HG02938 (cell line): ENCODE data around the gene CAPG.

Experiments
- ATAC-seq: cut with Tn5 transposase; IDR thresholded peaks from one replicate; pipeline ENCODE4 v1.9.1; 2021; ENCODE audit warnings: mild to moderate bottlenecking, moderate library complexity; ENCODE audit not compliant: unreplicated experiment

Gene CAPG

DNA sequence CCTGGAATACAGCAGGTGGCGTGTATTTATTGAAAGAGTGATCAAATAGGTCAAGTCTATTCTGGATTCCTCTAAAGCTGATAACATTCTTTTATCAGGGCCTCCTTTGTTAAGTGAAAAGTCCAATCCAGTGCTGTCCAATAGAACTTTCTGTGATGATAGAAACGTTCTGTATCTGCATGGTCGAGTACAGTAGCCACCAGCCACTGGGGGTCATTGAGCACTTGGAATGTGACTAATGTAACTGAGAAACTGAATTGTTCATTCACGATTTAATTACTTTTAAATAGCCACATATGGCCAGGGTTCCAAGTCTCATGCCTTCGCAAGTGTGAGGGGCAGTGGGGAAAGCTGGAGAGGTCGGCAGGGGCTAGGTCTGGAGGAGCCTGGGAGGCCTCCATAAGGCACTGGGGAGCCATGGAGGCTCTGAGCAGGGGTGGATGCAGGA is 28.9 kb upstream of the CAPG start:
- ATAC-seq = no peak

DNA sequence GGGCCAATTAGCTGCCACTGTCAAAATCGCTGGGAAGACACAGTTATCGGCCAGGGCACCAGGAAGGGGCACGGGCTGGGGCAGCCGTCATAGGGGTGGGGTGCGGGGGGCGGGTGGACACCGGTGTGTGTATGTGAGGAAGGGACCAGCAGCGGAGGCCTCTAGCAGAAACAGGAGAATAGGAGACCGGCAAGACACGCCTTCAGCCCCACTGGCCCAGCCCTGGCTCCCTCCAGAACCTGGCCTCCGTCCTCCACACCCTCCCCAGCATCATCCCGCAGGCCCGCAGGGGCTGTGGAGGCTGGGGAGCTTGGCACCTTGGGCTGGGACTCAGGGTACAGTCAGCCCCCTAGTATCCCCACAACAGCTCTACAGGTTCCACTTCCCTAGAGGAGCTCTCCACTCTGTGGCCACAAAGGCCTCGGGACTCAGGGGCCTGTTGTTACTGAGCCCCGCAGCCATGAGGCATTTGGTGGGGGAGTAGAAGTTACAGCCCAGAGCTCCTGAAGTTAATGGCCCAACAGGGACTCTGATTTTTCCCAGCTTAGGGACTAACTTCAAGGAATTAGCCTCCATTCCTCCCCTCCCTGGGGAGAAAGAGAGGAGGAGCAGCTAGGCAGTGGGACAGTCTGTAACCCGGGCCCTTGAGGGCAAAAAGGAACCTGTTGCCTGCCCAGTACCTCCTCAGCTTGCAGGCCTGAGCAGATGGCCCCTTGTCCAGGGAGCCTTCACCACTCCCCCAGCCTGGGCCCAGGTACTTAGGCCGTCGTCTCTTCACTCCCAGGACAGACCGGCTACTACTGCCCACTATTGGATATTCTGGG is 28.2 kb upstream of the CAPG start:
- peak; percentile 17 for ATAC-seq

DNA sequence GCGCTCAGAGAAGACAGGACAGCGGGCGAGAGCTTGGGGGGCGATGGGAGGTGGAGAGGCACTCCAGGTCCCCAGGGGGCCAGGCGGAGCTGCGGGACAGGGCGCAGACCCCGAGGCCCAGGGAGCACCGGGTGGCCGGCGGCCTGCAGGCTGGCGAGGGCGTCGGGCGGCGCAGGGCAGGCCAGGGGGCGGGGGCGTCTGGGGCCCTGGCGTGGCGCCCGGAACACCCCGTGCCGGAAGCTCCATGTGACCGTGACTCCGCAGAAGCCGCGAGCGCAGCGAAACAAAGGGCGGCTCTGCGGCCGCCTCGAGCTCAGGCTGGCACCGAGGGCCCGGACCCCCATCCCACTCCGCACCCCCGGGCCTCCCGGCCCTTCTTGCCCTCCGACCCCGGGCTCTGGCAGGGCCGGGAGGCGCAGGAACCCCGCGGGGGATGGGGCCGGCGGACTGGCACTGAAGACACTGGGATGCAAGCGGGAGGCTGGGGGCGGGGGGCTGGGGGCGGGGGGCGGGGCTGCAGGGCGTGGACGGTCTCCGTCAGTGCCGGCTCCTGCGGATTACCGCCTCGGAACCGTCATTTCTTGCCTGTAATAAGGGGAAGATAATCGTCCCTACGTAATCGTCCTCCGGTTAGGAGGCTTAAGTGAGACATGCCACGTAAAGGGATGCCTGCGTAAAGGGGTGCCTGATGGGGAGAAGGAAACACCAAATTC is 27.5 kb upstream of the CAPG start:
- ATAC-seq = peak; percentile 58

DNA sequence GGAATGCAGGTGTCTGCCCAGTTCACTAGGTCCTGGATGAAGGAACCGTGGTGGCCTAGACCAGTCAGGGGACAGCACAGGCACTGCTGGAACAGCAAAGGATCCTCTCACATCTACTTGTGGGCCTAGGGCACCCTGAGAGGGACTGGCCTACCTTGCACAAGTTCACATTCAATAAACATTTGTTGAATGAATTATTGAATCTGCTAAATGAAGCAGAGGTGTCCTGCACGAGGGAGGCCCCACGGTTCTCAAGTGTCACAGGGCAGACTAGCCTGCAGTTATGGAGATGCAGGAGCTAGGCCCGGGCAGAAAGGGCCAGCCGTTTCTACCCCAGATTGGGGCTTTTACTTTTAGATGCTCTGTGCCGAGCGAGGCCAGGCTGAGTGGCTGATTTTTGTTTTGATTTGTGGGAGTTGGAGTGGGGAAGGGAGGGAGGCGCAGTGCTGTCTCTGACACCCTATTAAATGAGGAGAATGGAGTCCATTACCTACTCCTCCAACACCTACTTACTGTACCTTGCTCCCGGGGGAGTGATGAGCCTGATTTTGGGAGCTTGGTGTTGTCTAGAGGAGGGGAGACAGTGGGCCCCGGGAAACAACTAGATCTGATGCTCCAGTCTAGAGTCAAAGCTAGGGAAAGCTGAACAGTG is 26.8 kb upstream of the CAPG start:
- ATAC-seq = no peak

DNA sequence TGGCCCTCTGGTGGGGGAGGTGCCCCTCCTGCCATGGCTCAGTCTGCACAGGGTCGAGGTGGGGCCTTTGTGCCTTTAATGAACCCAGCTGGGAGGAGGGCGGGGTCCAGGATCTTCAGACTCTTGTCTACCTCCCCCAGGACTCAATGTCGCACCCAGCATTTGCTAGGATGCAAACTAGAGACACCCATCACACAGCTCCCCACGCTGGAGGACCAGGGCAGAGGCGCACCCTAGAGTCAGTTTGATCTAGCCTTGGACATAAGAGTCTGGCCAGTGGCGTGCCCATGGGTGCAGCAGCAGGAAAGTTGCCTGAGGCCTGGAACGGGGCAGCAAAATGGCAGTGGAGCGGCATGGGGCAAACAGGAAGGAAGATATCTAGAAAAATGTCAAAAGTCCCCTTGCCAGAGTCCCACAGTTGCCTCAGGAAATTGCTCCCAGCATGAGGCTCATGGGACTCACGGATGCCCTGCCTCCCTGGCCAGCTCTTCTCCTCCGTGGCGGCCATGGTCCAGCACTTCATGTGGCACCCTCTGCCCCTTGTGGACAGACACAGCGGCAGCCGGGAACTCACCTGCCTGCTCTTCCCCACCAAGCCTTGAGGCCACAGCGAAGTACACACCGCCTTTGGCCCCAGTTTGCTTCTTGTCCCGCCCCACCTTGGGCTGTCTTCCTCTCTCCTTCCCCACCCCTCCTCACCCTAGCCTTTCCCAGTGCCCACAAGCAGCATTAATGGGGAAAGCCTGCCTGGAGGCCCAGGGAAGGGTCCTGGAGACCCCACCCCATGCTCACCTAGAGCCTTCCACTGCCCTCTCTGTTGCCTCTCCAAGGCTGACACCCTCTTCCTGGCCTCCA is 26.0 kb upstream of the CAPG start:
- no peak for ATAC-seq

DNA sequence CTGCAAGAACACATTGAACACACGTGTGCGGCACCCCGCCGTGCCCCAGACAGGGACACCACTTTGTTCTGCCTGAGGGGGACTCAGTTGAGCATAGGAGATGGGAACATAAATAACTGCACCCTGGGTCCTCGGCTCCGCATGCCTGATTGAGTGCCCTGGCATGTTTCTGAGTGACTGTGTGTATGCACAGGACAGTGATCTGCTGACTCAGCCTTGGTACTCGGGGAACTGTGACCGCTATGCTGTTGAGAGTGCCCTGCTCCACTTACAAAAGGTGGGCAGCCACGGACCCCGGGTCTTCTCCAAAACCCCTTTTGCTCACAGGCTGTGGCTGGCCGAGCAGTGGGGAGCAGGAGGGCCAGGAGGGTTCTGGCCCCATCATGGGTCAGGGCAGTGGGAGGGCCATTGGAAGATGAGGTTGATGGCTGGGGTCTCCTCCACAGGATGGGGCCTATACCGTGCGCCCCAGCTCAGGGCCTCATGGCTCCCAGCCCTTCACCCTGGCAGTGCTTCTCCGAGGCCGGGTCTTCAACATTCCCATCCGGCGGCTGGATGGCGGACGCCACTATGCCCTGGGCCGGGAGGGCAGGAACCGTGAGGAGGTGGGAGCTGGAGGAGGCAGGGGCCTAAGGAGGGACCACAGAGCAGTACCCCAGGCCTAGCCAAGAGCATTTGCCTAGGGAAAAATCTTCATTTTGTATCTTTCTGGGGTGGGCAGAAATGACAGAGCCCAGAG is 25.2 kb upstream of the CAPG start:
- no peak for ATAC-seq

DNA sequence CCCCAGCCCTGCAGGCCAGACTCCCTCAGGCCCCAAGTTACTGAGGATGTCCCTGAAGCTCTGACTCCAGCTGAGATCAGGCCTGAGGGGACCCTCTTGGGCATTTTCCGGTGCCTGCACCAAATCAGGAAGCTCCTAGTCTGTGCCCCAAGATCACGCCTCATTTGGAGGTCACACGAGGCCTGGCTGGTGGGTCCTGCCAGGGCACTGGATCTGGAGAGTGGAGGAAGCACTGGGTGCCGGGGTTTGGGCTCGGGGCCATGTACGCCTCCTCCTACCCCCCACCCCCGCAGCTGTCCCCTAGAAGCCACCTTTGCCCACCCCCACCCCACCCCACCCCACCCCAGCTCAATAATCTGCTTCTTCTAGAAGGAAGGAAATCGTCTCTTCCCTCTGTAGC is 24.5 kb upstream of the CAPG start:
- ATAC-seq = no peak

DNA sequence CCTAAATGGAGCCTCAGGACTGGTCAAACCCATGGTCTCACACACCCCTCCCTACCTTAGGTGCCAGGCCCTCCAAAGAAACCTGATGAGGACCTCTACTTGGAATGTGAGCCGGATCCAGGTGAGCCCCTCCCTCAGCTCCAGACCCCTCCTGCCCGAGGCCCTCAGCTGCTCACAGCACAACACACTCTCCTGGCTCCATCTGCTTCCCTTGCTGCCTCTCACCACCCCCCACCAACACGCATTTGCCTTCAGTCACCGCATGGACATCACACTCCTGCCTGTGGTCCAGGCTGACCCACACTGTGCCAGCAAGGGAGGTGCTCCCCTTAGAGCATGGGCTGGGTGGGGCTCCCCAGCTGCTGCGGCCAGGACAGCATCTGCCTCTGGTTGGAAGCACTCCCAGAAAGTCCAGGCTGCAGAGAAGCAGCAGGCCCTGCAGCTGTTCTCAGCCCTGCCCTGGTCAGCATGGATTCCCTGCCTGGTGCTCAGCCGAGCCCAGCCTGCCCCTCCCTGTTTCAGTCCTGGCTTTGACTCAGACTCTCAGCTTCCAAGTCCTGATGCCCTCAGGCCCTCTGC is 23.4 kb upstream of the CAPG start:
- no peak for ATAC-seq

DNA sequence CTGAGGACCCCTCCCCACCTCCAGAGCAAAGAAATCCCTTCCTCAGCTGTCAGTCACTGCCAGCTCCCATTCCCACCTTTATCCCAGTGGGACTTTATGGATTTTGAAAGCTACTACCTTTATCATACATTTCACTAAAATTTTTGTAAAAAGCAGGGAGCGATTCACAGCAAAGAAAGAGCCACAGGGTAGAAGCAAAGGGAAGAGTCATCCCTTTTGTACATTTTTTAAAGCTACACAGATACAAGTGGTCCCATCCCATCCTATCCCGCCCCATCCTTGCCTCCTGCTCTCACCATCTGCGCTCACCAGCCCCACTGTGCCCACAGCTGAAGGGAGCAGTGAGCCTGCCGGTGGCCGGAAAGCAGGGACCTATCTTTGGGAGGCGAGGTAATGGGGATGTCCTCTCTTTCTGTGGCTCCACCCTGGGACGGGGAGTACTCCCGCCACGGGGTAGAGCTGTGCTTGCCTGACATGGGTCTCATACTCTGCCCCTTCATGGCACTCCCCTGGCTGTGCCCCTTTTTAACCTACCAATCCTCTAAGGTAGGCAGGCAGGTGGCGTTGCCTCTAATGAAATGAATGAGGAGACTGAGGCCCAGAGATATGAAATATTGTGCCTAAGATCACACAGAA is 21.5 kb upstream of the CAPG start:
- ATAC-seq = no peak

DNA sequence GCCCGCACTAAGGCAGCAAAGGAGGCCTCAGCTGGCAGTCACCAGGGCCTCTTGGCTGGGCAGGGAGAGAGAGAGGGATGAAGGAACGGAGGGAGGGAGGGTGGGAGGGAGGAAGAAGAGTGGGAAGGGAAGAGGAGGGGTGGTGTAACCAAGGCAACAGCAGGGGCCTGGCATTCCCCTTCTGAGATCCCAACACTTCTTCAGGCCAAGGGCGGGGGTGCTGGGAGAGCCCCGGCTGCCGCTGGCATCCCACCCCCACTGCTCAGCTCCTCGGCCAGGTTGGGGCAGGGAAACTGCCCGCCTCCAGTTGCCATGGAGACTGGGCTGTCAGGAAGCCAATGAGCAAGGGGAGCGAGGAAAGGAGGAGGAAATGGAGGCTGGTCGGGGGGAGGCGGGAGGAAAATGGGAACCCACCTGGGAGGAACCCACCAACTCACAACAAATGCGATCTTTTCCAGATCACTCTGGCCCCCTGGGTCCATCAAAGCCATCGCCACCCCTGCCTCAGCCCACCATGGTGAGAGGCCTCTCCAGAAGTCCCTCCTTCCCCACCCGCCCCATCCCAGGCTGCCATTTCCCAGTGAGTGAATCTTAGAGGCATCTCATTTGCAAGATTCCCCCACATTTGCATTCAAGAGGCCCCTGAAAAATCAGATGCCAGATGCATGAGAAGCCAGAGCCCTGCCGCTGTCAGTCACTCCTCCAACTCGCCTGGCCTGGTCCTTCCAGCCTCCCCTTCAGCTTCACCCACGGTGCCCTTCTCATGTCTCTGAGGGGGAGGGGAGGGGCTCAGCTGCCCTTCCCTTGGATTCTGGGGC is 20.8 kb upstream of the CAPG start:
- no peak for ATAC-seq

DNA sequence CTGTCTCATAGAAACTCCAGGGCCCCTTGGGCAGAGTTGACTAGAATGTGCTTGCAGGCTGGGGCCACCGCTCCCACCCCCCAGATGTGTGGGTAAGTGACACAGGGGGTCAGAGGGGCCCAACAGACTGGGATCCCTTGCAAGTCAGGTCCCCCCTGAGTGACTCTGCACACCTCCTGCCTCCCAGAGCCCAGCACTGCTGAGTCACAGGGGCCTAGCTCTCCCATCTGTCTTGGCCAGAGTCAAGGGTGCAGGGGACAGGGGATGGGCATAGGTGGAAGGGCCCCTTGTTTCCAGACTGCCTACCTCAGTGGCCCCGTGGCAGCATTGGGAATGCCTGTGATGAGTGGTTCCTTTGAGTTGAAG is 19.7 kb upstream of the CAPG start:
- ATAC-seq = no peak

DNA sequence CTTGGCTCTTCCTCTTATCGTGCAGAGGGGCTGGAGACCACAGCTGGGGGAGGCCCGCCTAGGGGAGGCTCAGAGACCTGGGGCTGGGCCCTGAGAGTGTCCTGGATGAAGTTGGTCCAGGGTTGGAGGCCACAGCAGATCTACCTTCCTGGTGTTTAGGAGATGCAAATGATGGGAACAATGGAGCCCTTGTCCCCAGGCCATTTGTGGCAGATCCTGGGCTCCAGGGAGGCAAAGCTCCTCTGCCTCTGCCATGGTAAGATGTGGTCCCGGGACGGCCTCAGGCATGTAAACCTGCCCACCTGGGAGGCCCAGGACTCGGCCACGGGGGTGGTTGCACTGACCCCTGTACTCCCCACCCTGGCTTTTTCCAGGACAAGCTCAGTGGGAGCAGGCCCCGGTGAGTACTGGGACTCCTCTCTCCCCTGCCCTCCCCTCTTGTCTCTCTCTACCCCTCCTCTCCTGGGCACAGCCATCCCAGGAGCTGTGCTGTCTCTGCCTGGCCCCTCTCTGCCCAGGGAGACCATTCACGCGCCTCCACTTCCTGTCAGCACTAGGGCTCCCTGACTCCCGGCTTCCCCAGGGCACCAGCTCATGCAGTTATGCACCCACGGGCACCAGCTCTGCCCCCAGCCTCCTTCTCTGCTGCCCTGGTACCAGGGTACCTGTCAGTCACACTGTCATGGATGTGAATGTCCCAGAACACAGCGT is 19.2 kb upstream of the CAPG start:
- ATAC-seq = no peak

DNA sequence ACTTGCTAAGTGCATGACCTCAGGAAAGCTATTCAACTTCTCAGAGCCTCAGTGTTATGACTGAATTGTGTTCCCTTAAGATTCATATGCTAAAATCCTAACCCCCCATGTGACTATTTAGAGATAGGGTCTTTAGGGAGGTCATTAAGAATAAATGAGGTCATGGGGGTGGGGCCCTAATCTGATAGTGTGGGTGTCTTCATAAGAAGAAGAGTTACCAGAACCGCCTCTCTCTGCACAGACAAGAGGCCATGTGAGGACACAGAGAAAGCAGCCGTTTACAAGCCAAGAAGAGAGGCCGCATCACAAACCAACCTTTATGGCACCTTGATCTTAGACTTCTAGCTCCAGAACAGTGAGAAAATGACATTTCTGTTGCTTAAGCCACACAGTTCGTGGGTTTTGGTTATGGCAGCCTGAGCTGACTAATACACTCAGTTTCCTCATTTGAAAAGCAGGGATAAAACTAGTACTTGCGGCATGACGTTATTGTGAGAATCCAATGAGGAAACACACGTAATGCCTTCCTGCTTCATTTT is 18.2 kb upstream of the CAPG start:
- ATAC-seq = no peak

DNA sequence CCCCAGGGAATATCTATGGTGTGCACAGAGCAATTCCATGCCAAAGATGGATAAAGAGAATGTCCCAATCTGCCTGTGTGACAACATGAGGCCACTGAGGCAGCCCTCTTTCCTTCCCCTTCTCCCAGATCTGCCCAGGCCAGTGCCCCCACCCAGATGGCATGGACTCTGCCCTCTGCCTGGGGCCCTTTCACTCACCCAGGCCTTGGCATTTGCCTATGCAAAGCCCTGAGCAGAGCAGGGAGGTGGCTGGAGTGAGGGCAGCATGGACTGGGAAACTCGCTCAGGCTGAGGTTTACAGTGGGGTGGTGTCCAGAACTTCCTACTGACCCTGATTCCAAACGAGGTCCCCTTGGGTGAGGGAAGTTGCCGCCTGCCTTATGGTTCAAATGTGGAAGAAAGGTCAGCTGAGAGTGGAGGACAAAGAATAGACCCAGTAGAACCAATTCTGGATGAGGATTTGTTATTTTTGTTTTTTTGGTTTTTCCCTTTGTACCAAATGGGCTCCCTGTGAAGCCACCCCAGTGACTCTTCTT is 17.2 kb upstream of the CAPG start:
- ATAC-seq = no peak

DNA sequence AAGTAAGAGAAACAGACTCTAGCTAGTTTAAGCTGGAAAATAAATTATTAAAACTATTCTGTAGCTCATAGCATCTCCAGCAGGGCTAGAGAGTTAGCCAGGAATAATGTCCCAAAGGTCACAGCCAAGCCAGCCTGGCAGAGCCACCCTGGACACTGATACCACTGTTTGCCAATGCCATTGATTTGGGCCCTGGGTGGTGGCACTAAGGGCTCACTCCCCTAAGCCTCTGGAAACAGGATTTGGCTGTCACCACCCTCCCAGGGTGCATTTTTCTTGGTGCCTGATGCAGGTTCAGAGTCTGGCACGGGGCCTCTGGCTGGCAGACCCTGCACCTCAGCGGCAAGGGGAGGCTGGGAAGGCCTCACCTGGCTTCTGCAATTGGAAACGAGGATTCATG is 15.4 kb upstream of the CAPG start:
- ATAC-seq = no peak

DNA sequence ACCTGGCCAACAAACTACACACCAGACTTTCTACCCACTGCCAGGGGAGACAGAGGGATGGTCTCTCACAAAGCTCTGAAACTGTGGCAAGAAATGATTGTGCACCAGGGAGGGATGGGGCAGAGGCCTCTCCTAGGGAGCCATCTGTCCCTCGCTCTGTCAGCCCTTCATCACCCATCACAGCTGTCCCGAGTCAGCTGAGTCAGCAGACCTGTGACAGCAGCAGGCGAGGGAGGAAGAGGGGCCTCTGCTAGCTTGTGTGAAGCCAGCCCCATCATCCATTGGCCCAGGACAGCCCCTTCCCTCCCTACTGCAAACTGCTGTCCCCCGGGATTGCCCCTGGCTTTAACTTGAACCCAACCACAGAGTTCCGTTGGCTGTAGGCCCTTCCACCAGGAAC is 13.4 kb upstream of the CAPG start:
- no peak for ATAC-seq

DNA sequence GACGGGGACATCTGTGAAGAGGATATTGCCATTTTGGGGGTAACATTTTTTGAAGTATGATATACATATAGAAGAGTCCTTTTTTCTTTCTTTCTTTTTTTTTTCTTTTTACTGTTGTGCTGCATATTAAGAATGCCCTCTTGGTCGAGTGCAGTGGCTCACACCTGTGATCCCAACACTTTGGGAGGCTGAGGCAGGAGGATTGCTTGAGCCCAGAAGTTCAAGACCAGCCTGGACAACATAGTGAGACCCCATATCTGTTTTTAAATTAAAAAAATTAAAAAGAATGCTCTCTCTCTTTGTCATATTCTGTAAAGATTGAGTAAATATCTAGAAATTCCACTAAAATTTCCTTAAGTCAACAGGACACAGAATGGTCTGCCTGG is 11.9 kb upstream of the CAPG start:
- ATAC-seq = no peak
